ENCODE results near the gene FGD4. TPM values are rescaled to one million over a fixed set of nuclear protein-coding genes. Genes with fewer than 3 reads are reported as not detected.
"Not testable (repeated sequence)": the region's sequence is repeated elsewhere in the genome, so short reads cannot be mapped to it uniquely, and the experiment has no call there.

Gene FGD4
- total RNA-seq, 1 experiment from 2014 or later: 3.1 TPM

- Histone ChIP-seq H3K36me3 (no peaks in the 10 kb centered on the region; the same call in 1 of the 2 replicates), H3K4me3 (no peak overlapping the region), H3K27me3 (no peaks in the 10 kb centered on the region), H3K9me3 (no peaks in the 10 kb centered on the region)
- no peak for DNase-seq
Observed at GRCh38 chr12:32544893-32545292, 145.5 kb downstream of the FGD4 start.

- no peaks in the 10 kb centered on the region; the same call in 1 of the 2 replicates for H3K36me3 ChIP-seq
- no peaks in the 10 kb centered on the region for H3K27me3 ChIP-seq
- DNase-seq: no peak
- H3K4me3 ChIP-seq: no peak overlapping the region
- no peaks in the 10 kb centered on the region for H3K9me3 ChIP-seq
Observed at GRCh38 chr12:32545413-32545980, 146.1 kb downstream of the FGD4 start.

- Histone ChIP-seq H3K27me3 (no peaks in the 10 kb centered on the region), H3K36me3 (no peaks in the 10 kb centered on the region; the same call in 1 of the 2 replicates), H3K4me3 (no peak overlapping the region), H3K9me3 (no peaks in the 10 kb centered on the region)
- DNase-seq: no peak
Observed at GRCh38 chr12:32546272-32546671, 146.9 kb downstream of the FGD4 start.

DNA sequence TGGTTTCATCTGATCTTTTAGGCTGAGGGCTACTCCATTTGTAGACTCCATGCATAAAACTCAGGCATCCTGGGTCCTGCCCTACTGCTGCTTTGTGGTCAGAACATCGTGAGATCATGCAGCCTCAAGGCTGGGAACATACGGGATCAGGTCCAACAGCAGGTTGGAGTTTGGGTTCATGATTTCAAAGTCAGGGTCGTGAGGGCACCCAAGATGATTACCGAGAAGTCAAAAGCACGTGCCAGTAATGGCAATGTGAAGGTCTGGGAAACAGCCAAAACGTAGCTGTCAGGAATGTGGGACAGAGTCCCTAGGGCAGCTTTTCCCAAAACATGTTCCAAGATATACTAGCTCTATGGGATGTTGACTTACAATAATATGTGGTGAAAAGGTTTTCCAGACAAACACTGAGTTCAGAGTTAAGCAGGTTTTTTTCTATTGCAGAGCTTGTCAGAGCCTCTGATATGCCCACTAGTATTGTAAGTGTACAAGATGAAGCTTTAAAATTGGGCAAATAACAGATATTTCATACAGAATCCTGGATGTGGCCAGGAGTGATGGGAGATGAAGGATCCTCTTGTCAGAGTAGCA lies 149.4 kb downstream of the FGD4 start:
- peak; percentile 87 for DNase-seq
- Histone ChIP-seq H3K9me3 (no peaks in the 10 kb centered on the region), H3K27me3 (no peaks in the 10 kb centered on the region), H3K36me3 (no peaks in the 10 kb centered on the region), H3K4me3 (no peak overlapping the region)

DNA sequence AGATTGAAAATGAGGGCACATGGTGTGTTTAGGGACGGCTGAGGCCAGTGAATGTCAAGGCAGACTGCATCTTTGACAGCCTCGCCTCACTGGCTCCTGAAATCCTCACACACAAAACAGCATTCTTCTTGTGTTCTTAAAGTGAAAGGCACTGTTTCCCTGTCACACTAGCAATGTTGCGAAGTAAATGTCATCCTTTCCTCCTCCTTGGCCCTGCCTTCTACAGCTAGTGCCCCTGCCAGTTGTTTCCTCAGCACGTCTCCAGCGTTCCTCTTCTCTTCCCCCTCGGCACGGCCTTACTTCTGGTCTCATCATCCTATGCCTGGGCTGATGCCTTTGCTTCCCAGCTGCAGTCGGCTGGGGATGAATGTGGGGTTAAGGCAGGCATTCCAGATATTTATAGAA lies 150.3 kb downstream of the FGD4 start:
- H3K27me3 ChIP-seq: no peaks in the 10 kb centered on the region
- no peak for DNase-seq

GRCh38 chr12:32551058-32551457 lies 151.7 kb downstream of the FGD4 start:
- DNase-seq: no peak
- no peaks in the 10 kb centered on the region for H3K9me3 ChIP-seq
- H3K27me3 ChIP-seq: no peaks in the 10 kb centered on the region
- H3K4me3 ChIP-seq: no peak overlapping the region
- no peaks in the 10 kb centered on the region for H3K36me3 ChIP-seq

More for the DNA sequence above, 150.3 kb downstream of the FGD4 start:
- H3K36me3 ChIP-seq: no peaks in the 10 kb centered on the region
- no peak overlapping the region for H3K4me3 ChIP-seq
- H3K9me3 ChIP-seq: no peaks in the 10 kb centered on the region

- no peak for DNase-seq
- H3K36me3 ChIP-seq: peaks cover 6% of the 10 kb centered on the region
- no peaks in the 10 kb centered on the region for H3K27me3 ChIP-seq
- peaks cover 8% of the 10 kb centered on the region for H3K9me3 ChIP-seq
- no peak overlapping the region for H3K4me3 ChIP-seq
Observed at GRCh38 chr12:32558903-32559302, 159.5 kb downstream of the FGD4 start.

DNA sequence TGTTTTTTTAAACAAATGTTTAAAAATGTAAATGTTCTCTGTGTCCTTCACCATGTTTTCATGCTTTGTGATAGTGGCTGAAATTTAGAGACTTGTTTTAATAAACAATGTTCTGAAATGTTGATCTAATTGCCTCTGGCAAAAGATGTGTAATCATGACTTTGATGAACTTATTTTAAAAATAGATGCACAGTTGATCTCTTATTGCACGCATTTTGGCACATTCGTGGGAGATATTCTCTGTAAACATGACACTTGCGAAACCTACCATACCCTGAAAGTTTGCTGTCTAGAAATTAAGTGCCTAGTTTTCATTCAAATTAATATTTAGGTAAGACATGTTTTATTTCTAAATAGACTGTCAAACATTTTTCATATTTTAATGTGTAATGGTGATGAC lies 160.1 kb downstream of the FGD4 start:
- H3K27me3 ChIP-seq: no peaks in the 10 kb centered on the region
- H3K4me3 ChIP-seq: no peak overlapping the region
- peaks cover 11% of the 10 kb centered on the region for H3K36me3 ChIP-seq
- peaks cover 8% of the 10 kb centered on the region for H3K9me3 ChIP-seq
- no peak for DNase-seq

GRCh38 chr12:32560520-32560919 lies 161.2 kb downstream of the FGD4 start:
- H3K36me3 ChIP-seq: peaks cover 13% of the 10 kb centered on the region
- DNase-seq: no peak
- H3K9me3 ChIP-seq: peaks cover 8% of the 10 kb centered on the region
- no peaks in the 10 kb centered on the region for H3K27me3 ChIP-seq
- H3K4me3 ChIP-seq: no peak overlapping the region

- Histone ChIP-seq H3K36me3 (peaks cover 13% of the 10 kb centered on the region), H3K9me3 (peaks cover 8% of the 10 kb centered on the region), H3K27me3 (no peaks in the 10 kb centered on the region), H3K4me3 (no peak overlapping the region)
- no peak for DNase-seq
Observed at GRCh38 chr12:32561931-32562341, 162.6 kb downstream of the FGD4 start.

DNA sequence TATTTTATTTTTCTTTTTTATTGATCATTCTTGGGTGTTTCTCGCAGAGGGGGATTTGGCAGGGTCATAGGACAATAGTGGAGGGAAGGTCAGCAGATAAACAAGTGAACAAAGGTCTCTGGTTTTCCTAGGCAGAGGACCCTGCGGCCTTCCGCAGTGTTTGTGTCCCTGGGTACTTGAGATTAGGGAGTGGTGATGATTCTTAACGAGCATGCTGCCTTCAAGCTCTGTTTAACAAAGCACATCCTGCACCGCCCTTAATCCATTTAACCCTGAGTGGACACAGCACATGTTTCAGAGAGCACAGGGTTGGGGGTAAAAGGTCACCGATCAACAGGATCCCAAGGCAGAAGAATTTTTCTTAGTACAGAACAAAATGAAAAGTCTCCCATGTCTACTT lies 163.1 kb downstream of the FGD4 start:
- H3K9me3 ChIP-seq, H3K4me3 ChIP-seq, DNase-seq, H3K27me3 ChIP-seq: not testable (repeated sequence)
- peaks cover 13% of the 10 kb centered on the region for H3K36me3 ChIP-seq

DNA sequence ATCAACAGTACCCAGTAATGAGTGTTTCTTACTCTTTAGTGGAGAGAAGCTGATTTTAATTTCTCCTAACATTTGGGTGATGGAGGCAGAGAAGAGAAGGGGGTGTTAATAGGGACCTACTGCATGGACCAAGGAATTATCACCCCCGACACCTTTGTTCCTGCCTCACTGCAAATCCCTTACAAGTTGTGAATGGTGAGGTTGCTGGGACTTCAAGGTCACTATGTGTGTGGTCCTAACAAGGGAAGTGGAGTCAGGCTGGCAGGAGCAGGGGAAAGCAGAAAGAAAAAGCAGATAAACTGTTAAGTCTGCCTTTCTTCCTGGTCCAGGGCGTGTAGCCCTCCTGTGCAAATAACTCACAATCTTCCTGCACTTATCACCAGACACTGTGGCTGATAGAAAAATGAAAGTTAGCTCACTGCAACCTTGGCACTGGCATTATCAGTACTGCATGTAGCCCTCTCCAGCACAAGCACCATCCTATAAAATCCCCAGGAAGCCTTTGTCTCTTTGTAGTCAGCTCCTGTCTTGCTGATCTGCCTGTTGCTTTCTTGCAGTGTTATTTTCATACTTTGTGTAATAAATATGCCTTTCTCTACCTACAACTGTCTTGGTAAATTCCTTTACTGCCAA lies 167.4 kb downstream of the FGD4 start:
- Histone ChIP-seq H3K36me3 (peaks cover 7% of the 10 kb centered on the region; the same call in 1 of the 2 replicates), H3K9me3 (no peaks in the 10 kb centered on the region), H3K4me3 (no peak overlapping the region), H3K27me3 (no peaks in the 10 kb centered on the region)
- DNase-seq: no peak

DNA sequence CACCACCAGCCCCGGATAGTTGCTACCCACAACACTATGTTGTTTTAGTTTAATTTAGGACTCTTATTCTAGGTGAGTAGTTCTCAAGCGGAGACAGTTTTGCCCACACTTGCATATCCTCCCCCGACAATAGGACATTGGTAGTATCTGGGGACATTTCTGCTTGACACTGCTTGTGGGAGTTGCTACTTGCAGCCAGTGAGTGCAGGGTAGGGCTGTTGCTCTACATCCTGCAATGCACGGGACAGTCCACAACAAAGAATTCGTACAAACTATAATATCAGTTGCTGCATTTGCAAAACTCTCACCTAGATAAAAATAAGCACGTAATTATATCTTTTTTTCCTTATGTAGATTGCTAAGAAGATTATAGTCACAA lies 167.9 kb downstream of the FGD4 start:
- H3K9me3 ChIP-seq: no peaks in the 10 kb centered on the region
- H3K27me3 ChIP-seq: no peaks in the 10 kb centered on the region
- DNase-seq: no peak
- H3K36me3 ChIP-seq: peaks cover 7% of the 10 kb centered on the region; the same call in 1 of the 2 replicates
- no peak overlapping the region for H3K4me3 ChIP-seq

DNA sequence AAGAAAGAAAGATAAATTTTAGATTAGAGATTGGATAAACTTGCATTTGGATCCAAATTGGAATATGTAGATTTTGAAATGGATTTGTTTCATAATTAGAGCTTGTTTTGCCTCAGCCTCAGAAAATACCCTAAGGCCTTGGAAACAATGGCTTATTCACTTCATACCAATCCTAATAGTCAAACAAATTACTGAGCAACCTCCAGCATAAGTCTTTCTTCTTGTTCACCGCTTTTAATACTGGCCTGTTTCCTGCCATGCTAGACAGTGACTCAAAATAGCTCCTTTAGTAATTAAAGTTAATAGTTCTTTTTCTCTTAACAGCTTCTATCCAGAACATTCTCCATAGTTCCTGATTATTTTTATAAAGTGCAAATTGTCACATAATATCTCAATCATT lies 168.9 kb downstream of the FGD4 start:
- no peaks in the 10 kb centered on the region for H3K9me3 ChIP-seq
- H3K36me3 ChIP-seq: peaks cover 7% of the 10 kb centered on the region; the same call in 1 of the 2 replicates
- H3K4me3 ChIP-seq: no peak overlapping the region
- no peaks in the 10 kb centered on the region for H3K27me3 ChIP-seq
- DNase-seq: peak; percentile 29

- peaks cover 4% of the 10 kb centered on the region; the same call in 1 of the 2 replicates for H3K36me3 ChIP-seq
- no peak for DNase-seq
- H3K9me3 ChIP-seq: no peaks in the 10 kb centered on the region
- H3K27me3 ChIP-seq: no peaks in the 10 kb centered on the region
- H3K4me3 ChIP-seq: no peak overlapping the region
Observed at GRCh38 chr12:32569259-32569658, 169.9 kb downstream of the FGD4 start.

GRCh38 chr12:32574585-32574984 lies 175.2 kb downstream of the FGD4 start:
- H3K27me3 ChIP-seq: no peaks in the 10 kb centered on the region
- H3K4me3 ChIP-seq: no peak overlapping the region
- DNase-seq: no peak
- peaks cover 8% of the 10 kb centered on the region for H3K36me3 ChIP-seq
- no peaks in the 10 kb centered on the region; the same call in 1 of the 2 replicates for H3K9me3 ChIP-seq

GRCh38 chr12:32577328-32577727 lies 178.0 kb downstream of the FGD4 start:
- peaks cover 8% of the 10 kb centered on the region for H3K36me3 ChIP-seq

DNA sequence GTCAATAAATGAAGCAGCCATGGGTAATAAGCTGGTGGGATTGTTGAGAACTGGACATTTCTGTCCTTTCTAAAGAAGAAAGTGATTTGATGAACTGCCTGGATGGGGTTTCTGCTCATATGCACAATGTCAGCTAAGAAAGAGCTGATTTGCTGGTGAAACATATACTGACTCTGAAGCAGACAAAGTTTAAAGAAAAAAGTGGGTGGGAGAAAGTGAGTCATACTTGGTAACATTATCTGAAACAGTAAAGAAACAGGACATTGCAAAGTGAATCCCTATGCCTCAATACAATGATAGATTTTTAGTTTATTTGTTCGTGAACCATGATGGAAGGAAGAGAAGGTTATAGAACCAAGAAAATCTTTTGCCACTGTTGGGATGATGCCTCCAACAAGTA lies 184.2 kb downstream of the FGD4 start:
- Histone ChIP-seq H3K9me3 (no peaks in the 10 kb centered on the region), H3K36me3 (no peaks in the 10 kb centered on the region), H3K27me3 (no peaks in the 10 kb centered on the region), H3K4me3 (no peak overlapping the region)
- DNase-seq: no peak

More at GRCh38 chr12:32577328-32577727, 178.0 kb downstream of the FGD4 start:
- H3K9me3 ChIP-seq: no peaks in the 10 kb centered on the region; the same call in 1 of the 2 replicates
- H3K27me3 ChIP-seq: no peaks in the 10 kb centered on the region
- H3K4me3 ChIP-seq: no peak overlapping the region
- no peak for DNase-seq

Data from MG63 (cell line).